Smooth muscle cell (in vitro differentiated cells): ENCODE data around the gene PTGR2. TPM values are rescaled to one million over a fixed set of nuclear protein-coding genes. Genes with fewer than 3 reads are reported as not detected.
"Not testable (repeated sequence)": the region's sequence is repeated elsewhere in the genome, so short reads cannot be mapped to it uniquely, and the experiment has no call there.

ENCODE experiments used
- DNase-seq: peaks from one replicate; lab custom pipeline; 2025; ENCODE audit not compliant: unreplicated experiment; lab: John Stamatoyannopoulos, UW
- H2AFZ ChIP-seq: fragments of 200-600 bp; sonication (generic); 2 replicates; pipeline ENCODE4 v1.6.0; 2016; ENCODE audit warnings: antibody characterized with exemption, low read depth, mild to moderate bottlenecking
- H3F3A ChIP-seq: fragments of 200-600 bp; sonication (generic); 2 replicates; pipeline ENCODE4 v1.6.0; 2017; ENCODE audit warnings: antibody characterized with exemption, low read depth
- H3K27ac ChIP-seq: fragments of 200-600 bp; sonication (generic); 2 replicates; pipeline ENCODE4 v1.5.1; 2016; ENCODE audit warnings: low read depth, mild to moderate bottlenecking
- H3K27me3 ChIP-seq: fragments of 200-600 bp; sonication (generic); 2 replicates; pipeline ENCODE4 v1.6.1; 2016; ENCODE audit warnings: low read depth, mild to moderate bottlenecking
- H3K36me3 ChIP-seq: fragments of 200-600 bp; sonication (generic); 2 replicates; pipeline ENCODE4 v1.5.1; 2016; ENCODE audit warnings: low read depth
- H3K4me1 ChIP-seq: fragments of 200-600 bp; sonication (generic); 2 replicates; pipeline ENCODE4 v1.5.1; 2016; ENCODE audit warnings: low read depth
- H3K4me2 ChIP-seq: fragments of 200-600 bp; sonication (generic); 2 replicates; pipeline ENCODE4 v1.6.0; 2016; ENCODE audit warnings: mild to moderate bottlenecking
- H3K4me3 ChIP-seq: fragments of 200-600 bp; sonication (generic); 2 replicates; pipeline ENCODE4 v1.5.1; 2016; ENCODE audit warnings: mild to moderate bottlenecking
- H3K79me2 ChIP-seq: fragments of 200-600 bp; sonication (generic); 2 replicates; pipeline ENCODE4 v1.6.0; 2016; ENCODE audit warnings: low read depth, mild to moderate bottlenecking
- H3K9ac ChIP-seq: fragments of 200-600 bp; sonication (generic); 2 replicates; pipeline ENCODE4 v1.6.0; 2016; ENCODE audit warnings: low read depth
- H3K9me3 ChIP-seq: fragments of 200-600 bp; sonication (generic); replicated peaks from 2 replicates; pipeline ENCODE4 v1.5.1; 2016; ENCODE audit warnings: low read depth
- H4K20me1 ChIP-seq: fragments of 200-600 bp; sonication (generic); 2 replicates; pipeline ENCODE4 v1.6.0; 2016; ENCODE audit warnings: low read depth
- CTCF ChIP-seq: fragments of 200-600 bp; sonication (generic); IDR thresholded peaks from 2 replicates; pipeline ENCODE4 v1.5.1; 2017; ENCODE audit warnings: borderline replicate concordance, mild to moderate bottlenecking, antibody characterized with exemption; ENCODE audit not compliant: insufficient read depth, poor library complexity, severe bottlenecking
- WGBS: methylation state at CpG from one replicate; pipeline ENCODE4 v1.1.7; 2016; ENCODE audit warnings: low lambda C conversion rate; 5-methylcytosine and 5-hydroxymethylcytosine counted together
- polyA plus RNA-seq: library from polyadenylated mRNA; unstranded; fragments of >200 nt; fragmentation: Nextera tagmentation; extraction: Ambion mirVana; gene quantifications from 2 replicates; pipeline ENCODE4 v1.2.1, GENCODE V29; 2016
- total RNA-seq: library from RNA; depleted of rRNA; stranded (reverse); fragments of >200 nt; gene quantifications from 2 replicates; pipeline ENCODE4 v1.2.3, GENCODE V29; 2014

Gene PTGR2
- total and polyA plus RNA-seq, 2 experiments from 2014 or later = 2.9 to 3.7 TPM

GRCh38 chr14:73834261-73834625, 17.4 kb upstream of the PTGR2 start:
- no peaks in the 10 kb centered on the region for H3K36me3 ChIP-seq
- H3K27me3 ChIP-seq = no peaks in the 10 kb centered on the region
- no peaks in the 10 kb centered on the region for H3F3A ChIP-seq
- H3K4me1 ChIP-seq = peaks cover 11% of the 10 kb centered on the region
- no peaks in the 10 kb centered on the region for H4K20me1 ChIP-seq
- H3K27ac ChIP-seq = no peak overlapping the region
- H3K79me2 ChIP-seq = no peaks in the 10 kb centered on the region
- H2AFZ ChIP-seq = peak overlapping the region; percentile 72
- no peak for TF ChIP-seq CTCF
- no peak for DNase-seq
- H3K4me3 ChIP-seq = no peak overlapping the region
- H3K4me2 ChIP-seq = no peak overlapping the region
- H3K9ac ChIP-seq = no peak overlapping the region
- 61% methylated on average over 4 of the region's 4 CpGs for WGBS
- H3K9me3 ChIP-seq = no peaks in the 10 kb centered on the region

GRCh38 chr14:73838293-73839034, 13.2 kb upstream of the PTGR2 start:
- not testable (repeated sequence) for DNase-seq, H3K27me3 ChIP-seq, H3K27ac ChIP-seq, H3K4me1 ChIP-seq, H4K20me1 ChIP-seq, H3K79me2 ChIP-seq, H3F3A ChIP-seq, H3K4me2 ChIP-seq, H3K4me3 ChIP-seq, H3K9ac ChIP-seq, H3K9me3 ChIP-seq, H3K36me3 ChIP-seq, H2AFZ ChIP-seq
- WGBS = 95% methylated on average over 7 of the region's 7 CpGs

- Histone ChIP-seq H3K4me1 (no peaks in the 10 kb centered on the region), H3F3A (no peaks in the 10 kb centered on the region), H2AFZ (no peak overlapping the region), H3K27ac (no peak overlapping the region), H3K79me2 (no peaks in the 10 kb centered on the region), H3K9ac (no peak overlapping the region), H4K20me1 (no peaks in the 10 kb centered on the region), H3K4me3 (no peak overlapping the region), H3K9me3 (no peaks in the 10 kb centered on the region), H3K27me3 (no peaks in the 10 kb centered on the region), H3K36me3 (no peaks in the 10 kb centered on the region), H3K4me2 (no peak overlapping the region)
- no peak for DNase-seq
- WGBS = 97% methylated on average over 1 of the region's 1 CpG
- TF ChIP-seq CTCF = no peak
Observed at GRCh38 chr14:73842201-73842600, 9.4 kb upstream of the PTGR2 start.

GRCh38 chr14:73842851-73843250, 8.8 kb upstream of the PTGR2 start:
- Histone ChIP-seq H3K4me2 (no peak overlapping the region), H3K27ac (no peak overlapping the region), H3K4me3 (no peak overlapping the region), H3F3A (no peaks in the 10 kb centered on the region), H3K36me3 (no peaks in the 10 kb centered on the region), H3K27me3 (no peaks in the 10 kb centered on the region), H3K4me1 (no peaks in the 10 kb centered on the region), H2AFZ (no peak overlapping the region), H3K9ac (no peak overlapping the region), H3K9me3 (no peaks in the 10 kb centered on the region), H4K20me1 (no peaks in the 10 kb centered on the region), H3K79me2 (no peaks in the 10 kb centered on the region)
- 83% methylated on average over 2 of the region's 2 CpGs for WGBS
- DNase-seq = no peak
- no peak for TF ChIP-seq CTCF
